Activated naive CD8-positive, alpha-beta T cell treated with anti-CD3 and anti-CD28 coated beads, Interleukin-2, amount 50 U/mL, for 16 hours (primary cell): Measurements from ENCODE around the gene TMEM87A.

Source experiments
- DNase-seq: peaks from one replicate; pipeline ENCODE4 v3.0.0-alpha.2; 2020; ENCODE audit warnings: low read depth, low spot score

TMEM87A gene

GRCh38 chr15:42203891-42204290, 69.3 kb downstream of the TMEM87A start:
- DNase-seq: no peak

- no peak for DNase-seq
Observed at GRCh38 chr15:42202653-42203052, 70.6 kb downstream of the TMEM87A start.

GRCh38 chr15:42201801-42202200, 71.4 kb downstream of the TMEM87A start:
- no peak for DNase-seq

- DNase-seq: no peak
Observed at GRCh38 chr15:42199126-42199525, 74.1 kb downstream of the TMEM87A start.

GRCh38 chr15:42198516-42198915, 74.7 kb downstream of the TMEM87A start:
- DNase-seq: no peak

- no peak for DNase-seq
Observed at GRCh38 chr15:42194513-42194912, 78.7 kb downstream of the TMEM87A start.

- DNase-seq: no peak
Observed at GRCh38 chr15:42193383-42193782, 79.8 kb downstream of the TMEM87A start.

GRCh38 chr15:42191610-42192346, 81.5 kb downstream of the TMEM87A start:
- DNase-seq: no peak

GRCh38 chr15:42190370-42190769, 82.9 kb downstream of the TMEM87A start:
- DNase-seq: no peak

- DNase-seq: no peak
Observed at GRCh38 chr15:42185801-42186200, 87.4 kb downstream of the TMEM87A start.

- DNase-seq: no peak
Observed at GRCh38 chr15:42184736-42185135, 88.5 kb downstream of the TMEM87A start.

GRCh38 chr15:42184296-42184695, 88.9 kb downstream of the TMEM87A start:
- no peak for DNase-seq

GRCh38 chr15:42182961-42183360, 90.3 kb downstream of the TMEM87A start:
- DNase-seq: no peak

GRCh38 chr15:42182328-42182886, 90.8 kb downstream of the TMEM87A start:
- DNase-seq: no peak

GRCh38 chr15:42178056-42178455, 95.2 kb downstream of the TMEM87A start:
- DNase-seq: no peak

GRCh38 chr15:42175671-42176070, 97.6 kb downstream of the TMEM87A start:
- no peak for DNase-seq

- DNase-seq: no peak
Observed at GRCh38 chr15:42172475-42172874, 100.8 kb downstream of the TMEM87A start.

- DNase-seq: no peak
Observed at GRCh38 chr15:42171795-42172194, 101.4 kb downstream of the TMEM87A start.

GRCh38 chr15:42171122-42171521, 102.1 kb downstream of the TMEM87A start:
- DNase-seq: no peak

GRCh38 chr15:42166225-42166940, 106.8 kb downstream of the TMEM87A start:
- DNase-seq: no peak

GRCh38 chr15:42165106-42165505, 108.1 kb downstream of the TMEM87A start:
- DNase-seq: no peak

- no peak for DNase-seq
Observed at GRCh38 chr15:42163947-42164550, 109.2 kb downstream of the TMEM87A start.
